ENCODE data around the gene IRF9.
A peak's percentile ranks its signal among the peaks of the same experiment; 100 is the strongest.

Gene IRF9, protein sequence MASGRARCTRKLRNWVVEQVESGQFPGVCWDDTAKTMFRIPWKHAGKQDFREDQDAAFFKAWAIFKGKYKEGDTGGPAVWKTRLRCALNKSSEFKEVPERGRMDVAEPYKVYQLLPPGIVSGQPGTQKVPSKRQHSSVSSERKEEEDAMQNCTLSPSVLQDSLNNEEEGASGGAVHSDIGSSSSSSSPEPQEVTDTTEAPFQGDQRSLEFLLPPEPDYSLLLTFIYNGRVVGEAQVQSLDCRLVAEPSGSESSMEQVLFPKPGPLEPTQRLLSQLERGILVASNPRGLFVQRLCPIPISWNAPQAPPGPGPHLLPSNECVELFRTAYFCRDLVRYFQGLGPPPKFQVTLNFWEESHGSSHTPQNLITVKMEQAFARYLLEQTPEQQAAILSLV

DNA sequence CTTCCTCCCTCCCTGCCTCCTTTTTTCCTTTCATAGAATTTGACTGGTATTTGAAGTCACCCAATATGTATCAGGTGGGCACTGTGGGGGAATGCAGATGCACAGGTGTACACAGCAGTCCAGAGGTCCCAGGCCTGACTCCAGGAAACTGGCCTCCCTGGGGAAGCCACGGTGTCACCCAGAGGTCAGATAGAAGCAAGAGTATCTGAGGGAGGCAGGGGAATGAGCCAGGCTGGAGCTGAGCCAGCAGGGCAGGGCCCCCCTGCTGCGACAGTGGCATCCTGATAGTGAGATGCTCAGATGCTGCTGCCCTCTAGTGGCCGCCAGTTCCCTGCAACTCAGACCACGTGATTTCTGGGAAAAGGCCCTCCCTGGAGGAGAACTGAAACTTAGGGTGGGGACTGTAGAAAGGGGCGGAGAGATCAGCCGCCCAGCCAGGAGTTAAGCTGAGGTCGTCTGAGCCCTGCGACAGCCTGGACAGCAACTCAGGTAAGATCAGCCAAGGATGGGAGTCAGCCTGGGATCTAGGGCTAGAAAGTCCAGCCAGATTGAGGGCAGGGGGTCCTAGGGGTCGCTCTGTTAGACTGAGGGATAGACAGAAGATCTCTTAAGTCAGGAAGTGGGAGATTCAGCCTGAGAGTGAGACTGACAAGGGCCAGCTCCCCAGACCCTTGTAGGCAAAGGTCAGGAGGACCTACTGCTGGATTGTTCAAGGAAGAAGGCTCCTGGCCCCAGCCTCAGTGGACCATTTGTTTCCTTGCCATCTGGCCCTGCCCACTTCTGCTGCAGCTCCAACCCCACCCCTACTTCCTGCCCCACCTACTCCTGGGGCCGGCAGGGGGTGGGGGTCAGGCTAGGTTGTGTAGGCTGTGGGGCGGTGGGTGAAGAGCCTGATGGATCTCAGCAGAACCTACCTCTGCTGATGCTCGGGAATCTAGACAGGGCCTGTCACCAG, at the start of gene IRF9:
Gene IRF9 (plus strand): TSS at position 416 of the 955 bp plus-strand sequence. CDS start 880 bp downstream, outside the sequence.
- DNase-seq: peak; percentile 98
- ATAC-seq: peak; percentile 88

DNA sequence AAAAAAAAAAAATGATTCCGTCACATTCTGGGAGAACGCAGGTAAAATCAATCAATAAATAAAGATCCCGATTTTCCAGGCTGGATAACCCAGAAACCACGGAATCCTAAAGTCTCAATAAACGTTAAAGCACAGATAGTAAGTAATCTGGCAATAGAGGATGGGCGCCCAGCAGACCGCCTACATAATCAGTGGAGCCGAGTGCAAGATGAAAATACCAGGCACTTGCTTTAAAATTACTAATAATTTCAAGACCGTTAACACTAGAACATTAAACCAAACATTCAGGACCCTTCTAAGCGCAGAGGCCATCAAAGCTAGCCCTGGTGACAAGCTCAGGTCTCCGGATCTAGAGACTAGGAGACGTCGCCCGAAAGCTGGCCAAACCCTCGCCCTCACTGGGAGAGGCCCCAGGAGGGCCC, 47.7 kb upstream of the IRF9 start:
- DNase-seq (no peak), ATAC-seq (no peak)

DNA sequence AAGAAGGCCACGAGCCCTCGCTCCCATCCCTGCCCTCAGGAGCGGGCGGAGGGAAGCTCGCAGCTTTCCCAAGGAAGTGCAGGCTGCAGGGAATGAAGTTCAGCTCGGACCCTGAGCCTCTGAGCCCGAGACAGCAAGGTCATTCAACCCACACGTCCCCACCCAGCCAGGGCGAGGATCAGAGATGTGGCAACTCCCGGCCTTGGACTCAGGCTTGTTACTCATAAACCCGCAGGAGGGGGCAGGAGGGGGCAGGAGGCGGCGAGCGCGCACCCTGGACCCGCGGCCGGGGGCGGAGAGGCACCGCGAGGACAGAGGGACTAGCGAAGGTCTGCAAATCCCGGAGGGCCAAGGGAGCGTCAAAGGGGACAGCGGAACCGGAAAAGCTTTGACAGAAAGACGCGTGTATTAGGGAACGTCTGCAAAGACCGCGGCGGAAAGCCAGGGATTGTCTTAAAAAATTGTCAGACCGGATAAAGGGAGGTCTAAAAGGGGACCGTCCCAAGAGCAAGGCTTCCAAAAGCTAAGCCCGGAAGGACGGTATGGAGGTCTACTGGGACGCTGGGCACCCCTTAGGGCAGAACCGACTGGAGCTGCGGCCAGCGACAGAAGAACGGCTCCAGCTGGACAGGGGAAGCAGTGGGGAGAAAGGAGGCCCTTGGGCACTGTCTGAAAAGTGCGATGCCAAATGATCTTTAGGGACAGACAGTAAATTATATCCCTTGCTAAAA, 47.1 kb upstream of the IRF9 start:
- peak; percentile 87 for DNase-seq
- peak; percentile 49 for ATAC-seq

DNA sequence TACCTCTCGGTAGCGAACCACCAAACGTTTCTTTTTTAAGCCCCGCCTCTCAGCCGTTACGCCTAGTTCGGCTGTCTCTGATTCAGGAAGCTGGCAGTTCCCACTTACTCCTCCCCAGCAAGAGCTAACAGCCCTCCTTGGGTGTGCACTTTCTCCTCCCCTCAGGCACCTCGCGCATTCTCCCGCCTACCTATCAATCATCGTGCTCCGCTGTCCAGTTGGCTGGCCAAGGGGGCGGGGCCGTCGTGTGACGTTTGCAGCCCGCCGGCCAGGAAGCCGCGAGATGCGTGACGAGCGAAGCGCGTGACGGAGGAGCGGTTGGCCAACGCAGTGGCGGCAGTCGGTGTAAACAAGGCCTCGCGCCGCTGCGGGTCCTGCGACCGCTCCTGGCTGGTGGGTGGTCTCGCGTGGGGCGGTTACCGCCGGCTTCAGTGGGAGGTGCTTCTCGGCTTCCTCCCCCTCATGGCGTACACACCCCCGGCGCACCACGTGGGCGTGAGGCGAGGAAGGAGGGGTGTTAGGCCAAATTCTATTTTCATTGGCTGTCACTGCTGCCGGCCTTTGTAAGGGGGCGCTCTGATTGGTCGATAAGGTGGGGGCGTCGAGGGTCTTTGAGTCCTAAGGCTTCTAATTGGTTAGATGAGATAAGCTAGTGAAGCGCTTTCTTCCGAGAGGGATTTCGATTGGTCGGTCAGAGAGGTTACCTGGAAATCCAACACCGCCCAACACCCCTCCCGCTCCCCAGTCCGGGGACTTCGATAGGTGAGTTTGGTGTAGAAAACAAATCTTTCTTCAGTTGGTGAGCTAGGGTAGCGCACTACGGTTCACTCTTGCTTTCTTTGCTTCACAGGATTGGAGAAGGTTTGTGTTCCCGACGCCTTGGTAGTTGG, 46.3 kb upstream of the IRF9 start, which contains the start of the genes DCAF11 and NRL:
Gene DCAF11 (plus strand): TSS at position 246 of the 890 bp plus-strand sequence. CDS start 818 bp downstream, outside the sequence.
Gene NRL (minus strand): TSS at position 418 of the 890 bp plus-strand sequence. CDS start 32,101 bp downstream, outside the sequence.
- DNase-seq (peak; percentile 99), ATAC-seq (peak; percentile 94)

DNA sequence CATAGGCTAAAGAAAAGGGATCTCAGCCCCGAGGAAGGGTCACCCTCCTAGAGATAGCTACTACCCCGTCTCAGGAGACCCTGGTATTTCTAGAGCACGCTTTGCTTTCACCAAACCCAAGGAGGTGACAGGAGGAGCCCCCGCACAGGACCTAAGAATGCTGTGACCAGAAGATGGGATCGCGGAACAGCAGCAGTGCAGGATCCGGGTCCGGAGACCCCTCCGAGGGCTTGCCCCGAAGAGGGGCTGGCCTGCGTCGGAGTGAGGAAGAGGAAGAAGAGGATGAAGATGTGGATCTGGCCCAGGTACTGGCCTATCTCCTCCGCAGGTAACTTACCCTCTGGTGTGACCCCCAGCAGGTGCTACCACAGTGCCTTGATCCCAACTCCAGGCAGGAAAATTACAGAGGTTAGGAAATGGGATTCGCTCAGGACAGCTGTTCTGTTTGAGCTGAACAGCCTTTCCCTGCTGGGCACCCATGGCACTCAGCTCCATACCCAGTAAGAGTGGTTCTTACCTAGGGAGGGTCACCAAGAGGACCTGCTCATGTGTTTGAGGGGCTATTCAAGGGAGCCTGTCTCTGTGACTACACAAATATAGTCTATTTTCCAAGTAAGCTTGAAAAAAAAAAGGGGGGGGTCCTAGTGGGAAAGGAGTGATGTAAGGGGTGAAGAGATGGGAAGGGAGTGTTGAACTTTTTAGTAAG, 45.5 kb upstream of the IRF9 start:
- no peak for DNase-seq
- ATAC-seq: no peak

DNA sequence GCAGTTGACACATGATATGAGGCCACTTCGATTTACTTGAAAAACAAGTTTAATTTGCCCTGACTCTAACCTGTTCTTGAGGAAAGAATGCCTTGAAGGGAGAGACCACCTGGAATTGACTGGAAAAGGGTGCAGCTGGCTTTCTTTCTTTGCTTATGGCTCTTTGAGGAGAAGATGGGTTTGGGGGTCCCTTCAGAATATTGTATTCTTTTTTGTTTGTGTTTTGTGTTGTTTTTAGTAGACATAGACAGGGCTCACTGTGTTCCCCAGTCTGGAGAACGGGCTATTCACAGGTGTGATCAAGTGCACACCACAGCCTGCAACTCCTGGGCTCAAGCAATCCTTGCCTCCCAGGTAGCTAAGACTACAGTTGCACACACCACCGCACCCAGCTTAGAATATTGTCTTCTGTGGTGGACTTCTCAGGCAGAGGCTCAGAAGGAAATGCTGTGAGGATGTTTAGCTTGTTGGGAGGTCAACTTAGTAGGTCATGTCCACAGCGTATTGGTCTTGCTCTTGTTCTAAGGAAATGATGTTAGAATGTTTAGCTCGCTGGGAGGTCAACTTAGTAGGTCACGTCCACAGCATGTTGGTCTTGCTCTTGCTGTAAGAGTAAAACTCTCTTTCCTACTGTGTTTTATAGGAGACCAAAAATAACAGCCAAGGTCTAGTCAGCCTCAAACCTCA, 44.8 kb upstream of the IRF9 start:
- DNase-seq (no peak), ATAC-seq (no peak)

DNA sequence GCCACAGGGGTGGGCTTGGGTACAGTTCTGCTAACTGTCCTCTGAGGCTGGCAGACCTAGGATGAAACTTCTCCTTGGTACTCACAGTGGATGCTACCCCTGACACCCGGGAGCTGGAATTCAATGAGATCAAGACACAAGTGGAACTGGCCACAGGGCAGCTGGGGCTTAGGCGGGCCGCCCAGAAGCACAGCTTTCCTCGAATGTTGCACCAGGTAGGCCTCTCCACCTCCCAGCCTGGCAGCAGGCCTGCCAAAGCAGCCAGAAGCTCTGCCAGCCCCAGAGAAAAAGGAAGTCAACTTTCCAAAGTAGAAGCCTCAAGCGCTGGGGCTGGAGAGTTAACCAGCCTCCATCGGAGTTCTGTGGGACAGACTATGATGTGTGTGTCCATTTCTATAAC, 43.9 kb upstream of the IRF9 start:
- DNase-seq (no peak), ATAC-seq (no peak)

DNA sequence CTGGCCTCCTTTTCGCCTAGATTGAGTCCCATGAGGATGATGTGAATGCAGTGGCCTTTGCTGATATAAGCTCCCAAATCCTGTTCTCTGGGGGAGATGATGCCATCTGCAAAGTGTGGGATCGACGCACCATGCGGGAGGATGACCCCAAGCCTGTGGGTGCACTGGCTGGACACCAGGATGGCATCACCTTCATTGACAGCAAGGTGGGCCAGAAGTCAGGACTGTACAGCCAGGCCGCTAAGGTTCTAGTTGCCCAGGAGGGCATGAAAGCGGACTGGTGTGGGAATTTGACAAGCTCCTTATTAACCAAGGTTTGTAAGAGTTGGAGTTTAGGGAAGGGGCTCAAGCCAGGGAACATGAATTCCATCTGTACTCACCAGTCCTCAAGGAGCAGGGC, 41.4 kb upstream of the IRF9 start:
- ATAC-seq (no peak), DNase-seq (no peak)

DNA sequence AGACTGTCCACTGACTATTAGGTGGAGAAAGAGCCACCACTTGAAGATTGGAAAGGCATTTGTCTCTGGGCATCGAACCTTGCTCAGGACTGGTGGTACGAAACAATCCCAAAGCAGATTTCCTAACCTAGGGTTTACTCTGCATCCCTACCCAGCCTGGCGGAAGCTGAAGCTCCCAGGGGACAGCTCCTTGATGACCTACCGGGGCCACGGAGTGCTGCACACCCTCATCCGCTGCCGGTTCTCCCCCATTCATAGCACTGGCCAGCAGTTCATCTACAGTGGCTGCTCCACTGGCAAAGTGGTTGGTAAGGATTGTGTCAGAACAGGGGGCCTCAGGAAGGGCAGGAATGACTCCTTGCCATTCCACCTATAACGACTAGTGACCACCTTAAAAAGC, 39.9 kb upstream of the IRF9 start:
- DNase-seq (no peak), ATAC-seq (no peak)

DNA sequence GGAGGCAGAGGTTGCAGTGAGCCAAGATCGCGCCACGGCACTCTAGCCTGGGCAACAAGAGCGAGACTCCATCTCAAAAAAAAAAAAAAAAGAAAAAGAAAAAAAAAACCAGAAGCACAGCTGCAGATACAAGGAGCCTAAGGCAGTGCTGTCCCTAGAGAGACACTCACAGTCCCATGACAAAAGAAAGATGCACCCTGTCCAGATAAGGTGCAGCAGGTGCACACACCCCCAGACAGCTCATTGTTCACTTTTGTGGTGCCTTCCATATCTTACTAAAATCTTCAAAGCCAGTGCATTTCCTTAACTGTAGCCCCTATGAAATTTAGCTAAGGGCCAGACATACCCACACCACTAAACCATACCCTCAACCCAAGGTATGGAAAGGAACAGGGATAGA, 38.6 kb upstream of the IRF9 start:
- no peak for ATAC-seq
- DNase-seq: no peak

DNA sequence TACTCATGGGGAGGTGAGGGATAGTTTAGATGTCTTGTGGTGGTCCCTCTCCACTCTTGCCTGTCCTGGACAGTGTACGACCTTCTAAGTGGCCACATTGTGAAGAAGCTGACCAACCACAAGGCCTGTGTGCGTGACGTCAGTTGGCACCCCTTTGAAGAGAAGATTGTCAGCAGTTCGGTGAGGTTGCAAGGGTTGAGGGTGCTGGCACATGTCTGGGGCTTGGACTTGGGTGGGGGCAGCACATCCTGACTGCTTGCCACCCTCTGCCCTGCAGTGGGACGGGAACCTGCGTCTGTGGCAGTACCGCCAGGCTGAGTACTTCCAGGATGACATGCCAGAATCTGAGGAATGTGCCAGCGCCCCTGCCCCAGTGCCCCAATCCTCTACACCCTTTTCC, 38.2 kb upstream of the IRF9 start:
- ATAC-seq (no peak), DNase-seq (no peak)

DNA sequence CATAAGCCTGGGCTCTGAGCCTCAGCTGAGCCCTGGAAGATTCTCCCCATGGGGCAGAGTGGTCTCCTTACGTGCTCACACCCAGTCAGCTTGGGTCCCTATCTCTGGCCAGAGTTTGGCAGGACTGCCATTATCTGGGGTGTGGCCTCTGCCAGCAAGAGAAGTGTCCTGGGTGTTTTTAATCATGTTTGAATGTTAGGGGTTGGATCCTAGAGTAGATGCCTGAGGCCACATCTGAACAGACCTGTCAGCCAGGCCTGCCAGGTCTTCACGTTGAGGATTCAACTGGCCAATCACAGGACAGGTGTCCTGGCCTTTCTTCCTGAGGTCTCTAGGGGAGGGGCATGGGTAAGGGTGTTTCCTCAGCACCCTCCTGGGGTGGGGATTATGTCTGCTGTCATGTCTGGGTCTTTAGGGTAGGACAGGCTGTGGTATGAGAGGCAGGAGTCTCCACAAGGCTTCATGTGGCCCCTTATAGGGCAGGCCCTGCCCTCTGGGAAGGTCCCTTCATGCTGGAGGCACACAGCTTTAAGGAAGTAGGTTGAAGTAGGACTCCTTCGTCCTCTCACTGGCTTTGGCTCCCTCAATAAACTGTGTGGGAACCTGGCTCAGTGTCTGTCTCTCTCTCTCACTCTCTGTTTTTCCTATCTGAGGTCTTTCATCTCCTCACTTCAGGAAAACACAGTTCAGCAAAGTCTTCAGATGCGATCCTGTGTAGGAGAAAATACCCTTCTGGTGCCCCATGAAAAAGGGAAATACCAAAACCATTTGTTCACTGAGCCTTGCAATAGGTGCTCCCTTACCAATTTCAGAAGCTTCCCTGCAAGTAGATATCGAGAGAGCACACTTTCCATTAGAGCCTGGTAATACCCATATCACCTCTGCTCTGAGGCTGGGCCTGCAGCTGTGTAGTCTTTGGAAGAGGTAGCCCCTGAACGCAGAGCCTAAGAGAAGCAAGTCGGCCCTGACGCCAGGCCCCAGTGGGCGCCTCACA, 37.3 kb upstream of the IRF9 start:
- ATAC-seq: peak; percentile 68

DNA sequence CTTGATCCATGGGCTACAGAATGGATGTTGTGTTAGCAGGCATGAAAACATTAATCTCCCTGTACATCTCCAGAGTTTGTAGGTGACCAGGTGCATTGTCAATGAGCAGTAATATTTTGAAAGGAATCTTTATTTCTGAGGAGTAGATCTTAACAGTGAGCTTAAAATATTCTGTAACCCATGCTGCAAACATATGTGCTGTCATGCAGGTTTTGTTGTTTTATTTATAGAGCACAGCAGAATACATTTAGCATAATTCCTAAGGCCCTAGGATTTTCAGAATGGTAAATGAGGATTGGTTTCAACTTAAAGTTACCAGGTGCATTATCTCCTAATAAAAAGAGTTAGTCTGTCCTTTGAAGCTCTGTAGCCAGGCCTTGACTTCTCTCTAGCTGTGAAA, 34.1 kb upstream of the IRF9 start:
- DNase-seq: no peak
- ATAC-seq: no peak

More for the DNA sequence above, 37.3 kb upstream of the IRF9 start:
- no peak for DNase-seq

DNA sequence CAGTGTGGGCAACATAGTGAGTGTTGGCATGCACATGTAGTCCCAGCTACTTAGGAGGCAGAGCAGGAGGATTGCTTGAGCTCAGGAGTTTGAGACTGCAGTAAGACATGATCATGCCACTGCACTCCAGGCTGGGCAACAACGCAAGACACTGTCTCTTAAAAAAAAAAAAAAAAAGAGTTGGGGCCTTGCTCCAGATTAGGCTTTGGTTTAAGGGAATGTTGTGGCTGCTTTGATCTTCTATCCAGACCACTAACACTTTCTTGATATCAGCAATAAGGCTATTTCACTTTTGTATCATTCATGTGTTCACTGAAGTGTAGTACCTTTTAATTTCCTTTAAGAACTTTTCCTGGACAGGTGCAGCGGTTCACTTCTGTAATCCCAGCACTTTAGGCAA, 33.4 kb upstream of the IRF9 start:
- ATAC-seq: no peak

DNA sequence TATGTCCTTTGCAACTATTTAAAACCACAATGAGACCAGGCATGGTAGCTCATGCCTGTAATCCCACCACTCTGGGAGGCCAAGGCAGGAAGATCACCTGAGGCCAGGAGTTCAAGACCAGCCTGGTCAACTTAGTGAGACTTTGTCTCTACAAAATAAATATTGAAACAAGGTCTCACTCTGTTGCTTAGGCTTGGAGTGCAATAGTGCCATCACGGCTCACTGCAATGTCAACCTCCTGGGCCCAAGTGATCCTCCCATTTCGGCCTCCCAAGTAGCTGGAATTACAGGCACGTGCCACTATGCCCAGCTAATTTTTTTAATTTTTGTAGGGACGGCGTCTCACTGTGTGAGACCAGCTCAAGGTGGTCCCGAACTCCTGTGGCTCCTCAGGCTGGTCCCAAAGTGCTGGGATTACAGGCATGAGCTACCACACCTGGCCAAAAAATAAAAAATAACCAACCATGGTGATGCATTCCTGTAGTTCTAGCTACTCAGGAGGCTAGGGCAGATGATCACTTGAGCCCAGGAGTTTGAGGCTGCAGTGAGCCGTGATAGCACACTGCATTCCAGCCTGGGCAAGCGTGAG, 31.6 kb upstream of the IRF9 start:
- ATAC-seq (no peak), DNase-seq (no peak)

More for the DNA sequence above, 33.4 kb upstream of the IRF9 start:
- no peak for DNase-seq

DNA sequence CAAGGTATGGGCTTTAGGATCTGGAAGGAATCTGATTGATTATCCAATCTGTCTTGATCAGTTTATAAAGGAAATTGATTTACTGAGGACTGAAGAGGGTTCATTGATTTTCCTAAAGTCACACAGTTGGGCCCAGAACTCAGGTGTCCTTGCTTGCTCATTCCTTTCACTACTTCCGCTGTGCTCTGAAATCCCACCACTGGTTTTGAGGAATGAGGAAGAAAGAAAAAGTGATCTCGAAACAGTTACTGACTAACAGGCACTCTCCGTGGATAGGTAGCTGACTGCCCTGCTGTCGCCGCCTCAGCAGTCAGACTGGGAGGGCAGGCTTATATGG, 30.7 kb upstream of the IRF9 start, which contains the start of gene FITM1:
Gene FITM1 (plus strand): TSS at position 280 of the 337 bp plus-strand sequence. CDS start 905 bp downstream, outside the sequence.
- DNase-seq (no peak), ATAC-seq (no peak)

DNA sequence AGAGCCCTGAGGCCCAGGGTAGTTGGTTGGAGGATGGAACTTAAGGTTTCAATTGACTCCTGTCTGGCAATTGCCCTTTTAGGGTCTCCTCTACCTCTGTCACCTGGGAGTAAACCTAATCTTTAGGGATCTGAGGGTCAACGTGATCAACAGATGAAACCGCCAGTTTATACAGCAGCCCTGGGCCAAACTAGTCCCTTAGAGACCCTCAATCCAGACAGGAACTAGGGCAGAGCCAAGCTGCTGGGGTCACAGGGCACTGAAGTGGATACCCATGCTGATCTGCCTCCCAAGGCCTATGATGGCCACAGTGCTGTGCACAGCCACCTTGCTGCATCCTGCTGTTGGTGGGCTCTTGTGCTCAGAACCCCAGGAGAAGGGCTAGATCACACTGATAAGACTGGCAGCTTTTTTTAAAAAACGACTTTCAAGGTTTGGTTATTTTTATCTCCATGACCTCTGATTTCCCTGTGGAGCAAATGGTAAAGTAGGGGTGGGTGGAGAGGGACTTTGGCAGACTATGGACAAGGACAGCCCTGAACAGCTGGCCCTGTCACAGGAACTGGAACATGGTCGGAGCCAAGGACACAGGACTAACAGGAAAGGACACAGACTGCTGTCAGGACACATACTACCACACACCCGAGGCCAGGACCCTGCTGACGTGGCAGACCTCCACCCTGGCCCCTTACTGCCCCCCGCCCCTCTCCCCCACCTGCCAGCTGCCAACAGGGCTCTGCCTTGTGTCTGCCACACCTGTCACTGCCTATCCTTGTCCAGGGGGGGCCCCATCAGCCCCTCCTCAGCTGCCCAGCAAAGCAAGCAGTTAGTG, 30.1 kb upstream of the IRF9 start:
- ATAC-seq: no peak
- DNase-seq: no peak
